SK-N-SH (cell line): ENCODE data around the gene TYK2. TPM values are rescaled to one million over a fixed set of nuclear protein-coding genes. Genes with fewer than 3 reads are reported as not detected.

Experiments
- CTCF ChIA-PET: fragments of 300-600, 350-600 bp; formaldehyde crosslinking; extraction: SDS; loops from one replicate; lab custom pipeline; 2021; lab: Yijun Ruan, JAX
- POLR2A ChIA-PET: fragments of 350-600 bp; sonication (Branson Sonifier 250); formaldehyde crosslinking; extraction: SDS; loops from one replicate; lab custom pipeline; 2020; ENCODE audit warnings: antibody characterized with exemption, inconsistent platforms; lab: Yijun Ruan, JAX
- DNase-seq: peaks from one replicate; pipeline ENCODE4 v3.0.0; 2012
- H2AFZ ChIP-seq: fragments of 200-600 bp; sonication (generic); 2 replicates; pipeline ENCODE4 v1.8.1; 2016; ENCODE audit warnings: antibody characterized with exemption, mild to moderate bottlenecking, low read depth
- H3F3A ChIP-seq: fragments of 200-600 bp; sonication (generic); replicated peaks from 2 replicates; pipeline ENCODE3; 2016; ENCODE audit warnings: antibody characterized with exemption, mild to moderate bottlenecking; ENCODE audit not compliant: insufficient read depth
- H3K27ac ChIP-seq, 2 experiments: fragments of 200-500 bp in 1 of 2; fragments of 200-600 bp in 1 of 2; sonication (Bioruptor generic) in 1 of 2; sonication (generic), shearing (Covaris generic) in 1 of 2; 2 replicates each; pipeline versions ENCODE4 v1.5.1 to v1.6.1; 2014 to 2016; ENCODE audit warnings: low read depth in 2 of 2, inconsistent platforms in 1 of 2, low read length in 1 of 2, mild to moderate bottlenecking in 1 of 2, mixed read lengths in 1 of 2
- H3K27me3 ChIP-seq: fragments of 200-600 bp; sonication (generic), shearing (Covaris generic); 2 replicates; pipeline ENCODE4 v1.6.1; 2016; ENCODE audit warnings: mixed run types; ENCODE audit not compliant: insufficient read depth
- H3K36me3 ChIP-seq, 2 experiments: fragments of 200-500 bp in 1 of 2; fragments of 200-600 bp in 1 of 2; sonication (Bioruptor generic) in 1 of 2; sonication (generic) in 1 of 2; replicated peaks in 1 of 2; 2 replicates each; pipeline versions ENCODE3 to v1.5.1; 2014 to 2016; ENCODE audit warnings: low read length in 1 of 2, mild to moderate bottlenecking in 1 of 2; ENCODE audit not compliant: insufficient read depth in 2 of 2, control insufficient read depth in 1 of 2
- H3K4me1 ChIP-seq, 2 experiments: fragments of 200-500 bp in 1 of 2; fragments of 200-600 bp in 1 of 2; sonication (Bioruptor generic) in 1 of 2; sonication (generic), shearing (Covaris generic) in 1 of 2; 2 replicates each; pipeline versions ENCODE4 v1.5.1 to v1.6.1; 2014 to 2016; ENCODE audit warnings: low read depth in 1 of 2, low read length in 1 of 2, mixed run types in 1 of 2; ENCODE audit not compliant: insufficient read depth in 2 of 2, control insufficient read depth in 1 of 2
- H3K4me2 ChIP-seq: fragments of 200-600 bp; sonication (generic), shearing (Covaris generic); 2 replicates; pipeline ENCODE4 v1.6.1; 2017; ENCODE audit warnings: mixed run types
- H3K4me3 ChIP-seq, 2 experiments: fragments of 200-500 bp in 1 of 2; fragments of 200-600 bp in 1 of 2; sonication (Bioruptor generic) in 1 of 2; sonication (generic), shearing (Covaris generic) in 1 of 2; 2 replicates each; pipeline versions ENCODE4 v1.5.1 to v1.8.1; 2014 to 2016; ENCODE audit warnings: low read depth in 2 of 2, inconsistent platforms in 1 of 2, low read length in 1 of 2, mild to moderate bottlenecking in 1 of 2, mixed read lengths in 1 of 2, moderate library complexity in 1 of 2
- H3K79me2 ChIP-seq: fragments of 200-600 bp; sonication (generic); 2 replicates; pipeline ENCODE4 v1.8.1; 2017; ENCODE audit warnings: mild to moderate bottlenecking; ENCODE audit not compliant: insufficient read depth
- H3K9ac ChIP-seq: fragments of 200-600 bp; sonication (generic); 2 replicates; pipeline ENCODE4 v1.6.1; 2017; ENCODE audit warnings: mixed run types
- H3K9me2 ChIP-seq: fragments of 200-600 bp; sonication (generic); 2 replicates; pipeline ENCODE4 v1.6.1; 2017; ENCODE audit warnings: mixed run types
- H3K9me3 ChIP-seq: fragments of 200-600 bp; sonication (generic); 2 replicates; pipeline ENCODE4 v1.6.1; 2017; ENCODE audit warnings: mixed run types, mild to moderate bottlenecking, moderate library complexity
- H4K20me1 ChIP-seq: fragments of 200-600 bp; sonication (generic); 2 replicates; pipeline ENCODE4 v1.6.1; 2017; ENCODE audit warnings: mild to moderate bottlenecking, mixed run types; ENCODE audit not compliant: insufficient read depth
- FOSL2 ChIP-seq: IDR thresholded peaks from 2 replicates; pipeline ENCODE4 v1.4.0; 2012; ENCODE audit warnings: low read depth, mild to moderate bottlenecking, moderate library complexity, borderline replicate concordance
- FOXM1 ChIP-seq: IDR thresholded peaks from 2 replicates; pipeline ENCODE4 v1.4.0; 2012; ENCODE audit warnings: low read depth, mild to moderate bottlenecking
- GATA2 ChIP-seq: sonication (generic); formaldehyde crosslinking; IDR thresholded peaks from 2 replicates; pipeline ENCODE4 v1.5.0; 2020; ENCODE audit warnings: mild to moderate bottlenecking, missing genetic modification reagents
- MXI1 ChIP-seq: IDR thresholded peaks from 2 replicates; pipeline ENCODE4 v1.6.1; 2012; ENCODE audit warnings: mild to moderate bottlenecking, low read depth, low read length, improper control_type of control experiment
- NFIC ChIP-seq: IDR thresholded peaks from 2 replicates; pipeline ENCODE4 v1.4.0; 2012; ENCODE audit warnings: borderline replicate concordance
- PBX3 ChIP-seq: IDR thresholded peaks from 2 replicates; pipeline ENCODE4; 2012
- POLR2AphosphoS5 ChIP-seq: IDR thresholded peaks from 2 replicates; pipeline ENCODE4 v1.6.1; 2012; ENCODE audit warnings: low read depth, low read length
- RAD21 ChIP-seq: IDR thresholded peaks from 2 replicates; pipeline ENCODE4 v1.6.1; 2012; ENCODE audit warnings: mild to moderate bottlenecking, low read length
- RCOR1 ChIP-seq: fragments of 150-350 bp; IDR thresholded peaks from 2 replicates; pipeline ENCODE4 v1.6.1; 2017; ENCODE audit warnings: antibody characterized with exemption, low read length
- REST ChIP-seq: IDR thresholded peaks from 2 replicates; pipeline ENCODE4 v1.6.1; 2012; ENCODE audit warnings: mild to moderate bottlenecking, low read depth, low read length, moderate library complexity
- SIN3A ChIP-seq: IDR thresholded peaks from 2 replicates; pipeline ENCODE4 v1.6.1; 2012; ENCODE audit warnings: low read depth, mild to moderate bottlenecking, low read length, moderate library complexity, borderline replicate concordance
- SMC3 ChIP-seq: IDR thresholded peaks from 2 replicates; pipeline ENCODE4 v1.6.1; 2012; ENCODE audit warnings: low read depth, low read length, improper control_type of control experiment
- TAF1 ChIP-seq: IDR thresholded peaks from 2 replicates; pipeline ENCODE4 v1.6.1; 2012; ENCODE audit warnings: low read depth, mild to moderate bottlenecking, low read length, moderate library complexity, borderline replicate concordance
- USF2 ChIP-seq: fragments of 150-350 bp; IDR thresholded peaks from 2 replicates; pipeline ENCODE4 v1.6.1; 2017; ENCODE audit warnings: antibody characterized with exemption, low read length, low read depth, borderline replicate concordance
- WGBS: methylation state at CpG from one replicate; pipeline ENCODE4 v1.1.6; 2017; ENCODE audit warnings: low lambda C conversion rate; 5-methylcytosine and 5-hydroxymethylcytosine counted together
- polyA plus RNA-seq, 3 experiments: library from polyadenylated mRNA; depleted of rRNA; stranded (reverse); fragments of >200 nt; gene quantifications; 2 replicates each; pipeline ENCODE4 v1.2.3, GENCODE V29; 2012
- TF ChIP-seq, protein P1 (sequence below): IDR thresholded peaks from 2 replicates; pipeline ENCODE4 v1.4.0; 2012; ENCODE audit warnings: low read depth
- TF ChIP-seq, protein P2 (sequence below): IDR thresholded peaks from 2 replicates; pipeline ENCODE4 v1.4.0; 2012; ENCODE audit warnings: low read depth, borderline replicate concordance

The TYK2 gene
- polyA plus RNA-seq, 1 of the 3 experiments (the other 2 are of a cell fraction), result 44.6 TPM

DNA sequence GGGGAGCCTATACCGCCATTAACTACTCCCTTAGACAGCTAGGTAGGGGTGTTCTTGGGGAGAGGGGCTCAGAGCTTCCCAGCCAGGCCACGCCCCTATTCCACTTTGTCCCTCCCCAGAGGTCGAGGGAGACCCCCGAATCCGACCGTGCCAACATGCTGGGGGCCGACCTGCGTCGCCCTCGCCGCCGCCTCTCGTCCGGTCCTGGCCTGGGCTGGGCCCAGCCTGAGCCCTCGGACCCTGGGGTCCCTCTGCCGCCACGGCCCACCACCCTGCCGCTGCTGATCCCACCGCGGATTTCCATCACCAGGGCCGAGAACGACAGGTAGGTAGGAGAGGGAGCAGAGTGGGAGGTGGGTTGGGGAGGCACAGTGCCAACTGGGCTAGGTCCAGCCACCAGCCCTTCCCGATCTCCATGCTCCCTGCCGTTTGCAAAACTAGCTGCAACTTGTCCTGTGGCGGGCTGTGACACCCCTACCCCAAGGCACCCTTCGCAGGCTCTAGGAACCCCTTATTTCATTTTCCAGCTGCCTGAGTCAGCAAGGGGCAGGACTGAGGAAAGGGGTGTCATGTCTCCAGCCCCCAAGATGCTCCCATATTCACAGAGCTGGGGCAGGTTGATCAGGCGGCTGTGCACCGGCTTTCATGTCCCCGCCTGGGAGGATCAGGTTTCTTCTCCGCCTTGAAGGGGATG, 37.3 kb upstream of the TYK2 start:
- Histone ChIP-seq H3K27ac (no peak overlapping the region), H3K36me3 (no peaks in the 10 kb centered on the region), H3K9me3 (no peaks in the 10 kb centered on the region), H3K79me2 (no peaks in the 10 kb centered on the region), H3K9me2 (no peaks in the 10 kb centered on the region), H3K4me2 (peak overlapping the region; percentile 78), H2AFZ (no peak overlapping the region), H3K9ac (no peak overlapping the region), H3K4me3 (no peak overlapping the region), H4K20me1 (no peaks in the 10 kb centered on the region), H3K4me1 (peaks cover 5 to 10% of the 10 kb centered on the region in 2 experiments; a peak in 1 of 4 replicates), H3F3A (peaks cover 23% of the 10 kb centered on the region), H3K27me3 (peaks cover 45% of the 10 kb centered on the region)
- WGBS, result 20% methylated on average over 13 of the region's 30 CpGs
- peak; percentile 39 for DNase-seq
- ChIA-PET POLR2A (interaction anchor here (1.0 kb wide), 1 partner anchor 12 kb away, joined by 3 read pairs; no protein-coding TSS in a partner anchor), CTCF (interaction anchor here (0.6 to 11.8 kb wide), 30 partner anchors 11 to 240 kb away, joined by 3 to 313 read pairs (median 4); partner anchors contain the start of genes CDC37, ICAM1, ICAM4 and ICAM5)
- no peak for TF ChIP-seq FOSL2
- TF ChIP-seq GATA2, result no peak
- TF ChIP-seq SMC3, result no peak
- no peak for TF ChIP-seq USF2
- no peak for TF ChIP-seq REST
- TF ChIP-seq TAF1, result no peak
- TF ChIP-seq SIN3A, result no peak
- TF ChIP-seq MXI1, result no peak
- TF ChIP-seq PBX3, result no peak
- TF ChIP-seq, protein P1, sequence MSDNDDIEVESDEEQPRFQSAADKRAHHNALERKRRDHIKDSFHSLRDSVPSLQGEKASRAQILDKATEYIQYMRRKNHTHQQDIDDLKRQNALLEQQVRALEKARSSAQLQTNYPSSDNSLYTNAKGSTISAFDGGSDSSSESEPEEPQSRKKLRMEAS, result no peak
- TF ChIP-seq, protein P2, sequence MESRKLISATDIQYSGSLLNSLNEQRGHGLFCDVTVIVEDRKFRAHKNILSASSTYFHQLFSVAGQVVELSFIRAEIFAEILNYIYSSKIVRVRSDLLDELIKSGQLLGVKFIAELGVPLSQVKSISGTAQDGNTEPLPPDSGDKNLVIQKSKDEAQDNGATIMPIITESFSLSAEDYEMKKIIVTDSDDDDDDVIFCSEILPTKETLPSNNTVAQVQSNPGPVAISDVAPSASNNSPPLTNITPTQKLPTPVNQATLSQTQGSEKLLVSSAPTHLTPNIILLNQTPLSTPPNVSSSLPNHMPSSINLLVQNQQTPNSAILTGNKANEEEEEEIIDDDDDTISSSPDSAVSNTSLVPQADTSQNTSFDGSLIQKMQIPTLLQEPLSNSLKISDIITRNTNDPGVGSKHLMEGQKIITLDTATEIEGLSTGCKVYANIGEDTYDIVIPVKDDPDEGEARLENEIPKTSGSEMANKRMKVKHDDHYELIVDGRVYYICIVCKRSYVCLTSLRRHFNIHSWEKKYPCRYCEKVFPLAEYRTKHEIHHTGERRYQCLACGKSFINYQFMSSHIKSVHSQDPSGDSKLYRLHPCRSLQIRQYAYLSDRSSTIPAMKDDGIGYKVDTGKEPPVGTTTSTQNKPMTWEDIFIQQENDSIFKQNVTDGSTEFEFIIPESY, result no peak
- TF ChIP-seq NFIC, result no peak
- TF ChIP-seq POLR2AphosphoS5, result no peak
- TF ChIP-seq RAD21, result no peak
- TF ChIP-seq FOXM1, result no peak
- TF ChIP-seq RCOR1, result no peak
